Keratinocyte (primary cell): ENCODE measurements around the gene FAM13A. TPM values are rescaled to one million over a fixed set of nuclear protein-coding genes. Genes with fewer than 3 reads are reported as not detected.

Experiments used
- DNase-seq: peaks from one replicate; pipeline ENCODE4 v3.0.0-alpha.2; 2011; ENCODE audit warnings: low read depth, missing footprints, low spot score
- FAIRE-seq: peaks from 2 replicates; lab custom pipeline; 2011; peaks lifted over from hg19 to GRCh38; lab: Jason Lieb, UNC
- H2AFZ ChIP-seq: 2 replicates; pipeline ENCODE4 v1.6.0; 2012; ENCODE audit warnings: low read length, control low read depth, inconsistent platforms; ENCODE audit not compliant: control insufficient read depth
- H3K27ac ChIP-seq: 2 replicates; pipeline ENCODE4 v1.5.1; 2011; ENCODE audit warnings: low read length; ENCODE audit not compliant: control insufficient read depth, insufficient read depth
- H3K27me3 ChIP-seq: 3 replicates; pipeline ENCODE4 v1.6.0; 2011; ENCODE audit warnings: low read length; ENCODE audit not compliant: control insufficient read depth, insufficient read depth; ENCODE audit errors: extremely low read depth
- H3K36me3 ChIP-seq, 2 experiments: 2 replicates in 1 of 2; 3 replicates in 1 of 2; pipeline ENCODE4 v1.5.1; 2011; ENCODE audit warnings: low read length in 2 of 2, mild to moderate bottlenecking in 1 of 2; ENCODE audit not compliant: control insufficient read depth in 2 of 2, insufficient read depth in 2 of 2; ENCODE audit errors: extremely low read depth in 1 of 2
- H3K4me1 ChIP-seq: 3 replicates; pipeline ENCODE4 v1.5.1; 2011; ENCODE audit warnings: low read length; ENCODE audit not compliant: control insufficient read depth, insufficient read depth; ENCODE audit errors: extremely low read depth
- H3K4me2 ChIP-seq: 3 replicates; pipeline ENCODE4 v1.6.0; 2011; ENCODE audit warnings: low read depth, low read length; ENCODE audit not compliant: control insufficient read depth, insufficient read depth; ENCODE audit errors: extremely low read depth
- H3K4me3 ChIP-seq, 3 experiments: fragments of 200-600 bp in 1 of 3; sonication (generic) in 1 of 3; 2 replicates in 2 of 3; 3 replicates in 1 of 3; pipeline ENCODE4 v1.5.1; 2011 to 2016; ENCODE audit warnings: low read length in 3 of 3, mild to moderate bottlenecking in 3 of 3, control low read depth in 2 of 3, inconsistent platforms in 1 of 3, low read depth in 1 of 3, mixed read lengths in 1 of 3, mixed run types in 1 of 3, moderate library complexity in 1 of 3; ENCODE audit not compliant: control insufficient read depth in 2 of 3, insufficient read depth in 2 of 3; ENCODE audit errors: extremely low read depth in 1 of 3
- H3K79me2 ChIP-seq: 2 replicates; pipeline ENCODE4 v1.6.0; 2012; ENCODE audit warnings: low read length; ENCODE audit not compliant: control insufficient read depth, insufficient read depth
- H3K9ac ChIP-seq: 3 replicates; pipeline ENCODE4 v1.6.0; 2011; ENCODE audit warnings: low read length; ENCODE audit not compliant: control insufficient read depth, insufficient read depth; ENCODE audit errors: extremely low read depth
- H3K9me1 ChIP-seq: 3 replicates; pipeline ENCODE4 v1.6.0; 2011; ENCODE audit warnings: low read length; ENCODE audit not compliant: control insufficient read depth, insufficient read depth; ENCODE audit errors: extremely low read depth
- H3K9me3 ChIP-seq: 2 replicates; pipeline ENCODE4 v1.5.1; 2012; ENCODE audit warnings: low read depth, low read length; ENCODE audit not compliant: control insufficient read depth
- H4K20me1 ChIP-seq: 3 replicates; pipeline ENCODE4 v1.6.0; 2011; ENCODE audit warnings: low read length; ENCODE audit not compliant: control insufficient read depth, insufficient read depth; ENCODE audit errors: extremely low read depth
- EZH2 ChIP-seq: IDR thresholded peaks from one replicate; pipeline ENCODE4 v1.6.1; 2012; ENCODE audit warnings: inconsistent platforms, mild to moderate bottlenecking, low read length, moderate library complexity
- dilution Hi-C: fragments of 300-500 bp; cut with MboI; formaldehyde crosslinking; loops from one replicate; pipeline ENCODE4 v1.7.0; 2020; ENCODE audit warnings: low sequenced_read_pairs; ENCODE audit not compliant: extremely low pct_ligation_motif_present
- polyA plus RNA-seq, 5 experiments: library from polyadenylated mRNA; depleted of rRNA in 3 of 5; stranded (reverse) in 3 of 5; stranded (forward) in 1 of 5; unstranded in 1 of 5; fragments of >200 nt; gene quantifications; 1 replicate in 1 of 5; 2 replicates in 3 of 5; 3 replicates in 1 of 5; pipeline versions ENCODE4 v1.2.1 to v1.2.3, GENCODE V29; 2011 to 2012; ENCODE audit warnings: missing spikeins in 2 of 5, low read depth in 1 of 5, low replicate concordance in 1 of 5
- TF ChIP-seq, protein P1 (sequence below), 3 experiments: IDR thresholded peaks in 1 of 3; conservative IDR thresholded peaks in 1 of 3; optimal IDR thresholded peaks in 1 of 3; 2 replicates in 2 of 3; 3 replicates in 1 of 3; pipeline versions ENCODE3 to v1.5.1; 2011; ENCODE audit warnings: low read length in 3 of 3, mild to moderate bottlenecking in 3 of 3, moderate library complexity in 2 of 3, control low read depth in 1 of 3, inconsistent platforms in 1 of 3; ENCODE audit not compliant: insufficient read depth in 2 of 3; ENCODE audit errors: extremely low read depth in 1 of 3

FAM13A gene
- polyA plus RNA-seq, 1 donor (not counting 4 experiments of a cell fraction or from before 2014, with no cell fraction given) = 6.0 TPM

DNA sequence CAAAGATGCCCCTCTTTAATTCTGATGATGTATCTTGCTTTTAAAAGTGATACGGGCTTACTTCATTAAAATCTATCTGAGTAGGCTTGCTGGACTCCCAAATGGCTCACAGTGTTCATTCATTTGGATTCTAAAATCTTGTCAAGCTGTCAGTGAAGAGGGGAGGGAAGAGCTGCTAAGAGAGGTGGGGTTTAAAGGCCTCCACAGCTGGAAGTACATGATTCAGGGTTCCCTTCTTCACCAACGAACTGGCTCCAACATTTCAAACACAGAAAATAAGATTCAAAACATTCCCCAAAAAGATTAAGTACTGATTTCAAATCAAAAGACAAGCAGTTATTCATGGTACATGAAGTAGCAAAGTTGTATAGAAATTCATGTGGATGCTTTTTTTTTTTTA lies 226.4 kb downstream of the FAM13A start:
- Histone ChIP-seq H3K9me1 (no peaks in the 10 kb centered on the region), H3K4me1 (peaks cover 4% of the 10 kb centered on the region), H3K27me3 (no peaks in the 10 kb centered on the region), H3K27ac (no peak overlapping the region), H3K4me2 (no peak overlapping the region), H2AFZ (no peak overlapping the region), H3K36me3 (no peaks in the 10 kb centered on the region), H3K79me2 (no peaks in the 10 kb centered on the region), H4K20me1 (no peaks in the 10 kb centered on the region), H3K9me3 (no peaks in the 10 kb centered on the region), H3K4me3 (no peak overlapping the region), H3K9ac (no peak overlapping the region)
- TF ChIP-seq, protein P1, sequence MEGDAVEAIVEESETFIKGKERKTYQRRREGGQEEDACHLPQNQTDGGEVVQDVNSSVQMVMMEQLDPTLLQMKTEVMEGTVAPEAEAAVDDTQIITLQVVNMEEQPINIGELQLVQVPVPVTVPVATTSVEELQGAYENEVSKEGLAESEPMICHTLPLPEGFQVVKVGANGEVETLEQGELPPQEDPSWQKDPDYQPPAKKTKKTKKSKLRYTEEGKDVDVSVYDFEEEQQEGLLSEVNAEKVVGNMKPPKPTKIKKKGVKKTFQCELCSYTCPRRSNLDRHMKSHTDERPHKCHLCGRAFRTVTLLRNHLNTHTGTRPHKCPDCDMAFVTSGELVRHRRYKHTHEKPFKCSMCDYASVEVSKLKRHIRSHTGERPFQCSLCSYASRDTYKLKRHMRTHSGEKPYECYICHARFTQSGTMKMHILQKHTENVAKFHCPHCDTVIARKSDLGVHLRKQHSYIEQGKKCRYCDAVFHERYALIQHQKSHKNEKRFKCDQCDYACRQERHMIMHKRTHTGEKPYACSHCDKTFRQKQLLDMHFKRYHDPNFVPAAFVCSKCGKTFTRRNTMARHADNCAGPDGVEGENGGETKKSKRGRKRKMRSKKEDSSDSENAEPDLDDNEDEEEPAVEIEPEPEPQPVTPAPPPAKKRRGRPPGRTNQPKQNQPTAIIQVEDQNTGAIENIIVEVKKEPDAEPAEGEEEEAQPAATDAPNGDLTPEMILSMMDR (optimal IDR thresholded peaks at IDR 0.05 in 1 of 3, IDR thresholded peaks at IDR 0.05 in 1 of 3, conservative IDR thresholded peaks at IDR 0.05 in 1 of 3; ENCODE audit: extremely low read depth in 1 of 3, insufficient read depth in 2 of 3, low read length in 3 of 3) = no peak
- TF ChIP-seq EZH2 = no peak
- DNase-seq (no peak), FAIRE-seq (no peak)
- dilution Hi-C loops = no loop called here

DNA sequence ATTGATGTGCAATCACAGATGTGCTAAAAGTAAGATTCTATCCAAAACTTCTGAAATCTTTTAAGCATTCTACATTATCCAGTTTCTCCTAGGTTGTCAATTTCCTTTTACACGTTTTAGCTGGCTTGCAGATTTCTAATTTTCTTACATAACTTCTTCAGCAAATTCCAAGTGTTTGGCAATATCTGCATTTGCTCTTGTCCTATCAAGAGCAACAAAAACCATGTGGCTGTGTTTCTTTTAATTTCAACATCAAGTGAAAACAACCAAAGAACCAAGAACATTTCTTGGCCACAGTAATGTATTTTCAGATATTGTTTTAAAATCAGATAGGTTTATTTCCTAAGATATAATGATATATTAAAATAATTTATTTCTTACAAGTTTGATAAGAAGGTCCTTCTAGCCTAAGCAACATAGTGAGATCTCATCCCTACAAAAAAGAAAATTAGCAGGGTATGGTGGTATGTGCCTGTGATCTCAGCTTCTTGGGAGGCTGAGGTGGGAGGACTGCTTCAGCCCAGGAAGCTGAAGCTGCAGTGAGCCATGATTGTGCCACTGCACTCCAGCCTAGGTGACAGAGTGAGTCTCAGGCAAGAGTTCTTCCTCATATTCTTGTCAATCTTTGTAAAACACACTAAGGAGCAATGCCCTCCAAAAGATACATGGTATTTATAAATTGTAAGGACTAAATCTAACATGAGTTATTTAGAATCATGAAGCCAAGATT lies 228.0 kb downstream of the FAM13A start:
- Histone ChIP-seq H3K4me2 (no peak overlapping the region), H3K27ac (no peak overlapping the region), H3K9me1 (no peaks in the 10 kb centered on the region), H3K4me3 (no peak overlapping the region), H3K9ac (no peak overlapping the region), H3K79me2 (no peaks in the 10 kb centered on the region), H3K27me3 (no peaks in the 10 kb centered on the region), H3K4me1 (peaks cover 4% of the 10 kb centered on the region), H2AFZ (no peak overlapping the region), H3K9me3 (no peaks in the 10 kb centered on the region), H4K20me1 (no peaks in the 10 kb centered on the region), H3K36me3 (no peaks in the 10 kb centered on the region)
- TF ChIP-seq, protein P1 (optimal IDR thresholded peaks at IDR 0.05 in 1 of 3, IDR thresholded peaks at IDR 0.05 in 1 of 3, conservative IDR thresholded peaks at IDR 0.05 in 1 of 3; ENCODE audit: extremely low read depth in 1 of 3, insufficient read depth in 2 of 3, low read length in 3 of 3) = no peak
- no peak for TF ChIP-seq EZH2
- dilution Hi-C loops = no loop called here
- no peak for FAIRE-seq
- no peak for DNase-seq
